ENCODE results near the gene CACNB1.
"Not testable (repeated sequence)": the region's sequence is repeated elsewhere in the genome, so short reads cannot be mapped to it uniquely, and the experiment has no call there.

Gene CACNB1

DNA sequence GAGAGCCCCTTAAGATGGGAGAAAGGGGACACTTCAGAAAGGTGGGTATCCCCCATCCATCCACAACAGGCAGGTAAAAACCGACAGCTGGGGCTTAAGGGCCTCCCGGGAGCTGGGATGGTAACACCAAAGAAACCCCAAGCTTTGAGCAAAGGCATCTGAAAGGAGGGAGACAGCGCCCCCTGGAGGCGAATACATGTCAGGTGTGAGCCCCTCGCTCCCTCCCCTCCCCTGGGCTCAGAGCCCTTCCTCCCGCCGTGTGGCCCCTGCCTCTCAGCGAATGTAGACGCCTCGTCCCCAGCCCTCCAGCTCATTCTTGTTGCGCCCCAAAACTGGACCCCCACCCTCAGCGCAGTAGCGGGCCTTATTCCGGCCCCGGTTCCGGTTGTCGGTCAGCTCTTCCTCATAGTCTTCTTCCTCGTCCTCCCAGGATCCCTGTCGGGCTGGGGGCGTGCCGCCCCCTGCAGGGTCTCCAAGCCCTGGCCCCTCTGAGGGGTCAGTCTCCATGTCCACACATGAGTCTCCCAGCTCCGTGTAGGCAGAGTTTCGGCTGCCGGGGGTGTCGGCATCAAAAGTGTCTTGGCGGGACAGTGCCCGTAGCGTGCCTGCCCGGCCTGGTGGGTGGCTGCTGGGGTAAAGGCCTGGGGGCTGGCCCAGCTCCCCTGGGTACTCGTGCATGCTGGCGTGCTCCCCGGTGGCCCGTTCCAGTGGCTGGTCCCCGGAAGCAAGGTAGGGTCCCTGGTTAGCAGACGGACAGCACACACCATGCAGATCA lies 22.4 kb downstream of the CACNB1 start:
- peak; percentile 50 for DNase-seq (ENCODE audit: low spot score)

DNA sequence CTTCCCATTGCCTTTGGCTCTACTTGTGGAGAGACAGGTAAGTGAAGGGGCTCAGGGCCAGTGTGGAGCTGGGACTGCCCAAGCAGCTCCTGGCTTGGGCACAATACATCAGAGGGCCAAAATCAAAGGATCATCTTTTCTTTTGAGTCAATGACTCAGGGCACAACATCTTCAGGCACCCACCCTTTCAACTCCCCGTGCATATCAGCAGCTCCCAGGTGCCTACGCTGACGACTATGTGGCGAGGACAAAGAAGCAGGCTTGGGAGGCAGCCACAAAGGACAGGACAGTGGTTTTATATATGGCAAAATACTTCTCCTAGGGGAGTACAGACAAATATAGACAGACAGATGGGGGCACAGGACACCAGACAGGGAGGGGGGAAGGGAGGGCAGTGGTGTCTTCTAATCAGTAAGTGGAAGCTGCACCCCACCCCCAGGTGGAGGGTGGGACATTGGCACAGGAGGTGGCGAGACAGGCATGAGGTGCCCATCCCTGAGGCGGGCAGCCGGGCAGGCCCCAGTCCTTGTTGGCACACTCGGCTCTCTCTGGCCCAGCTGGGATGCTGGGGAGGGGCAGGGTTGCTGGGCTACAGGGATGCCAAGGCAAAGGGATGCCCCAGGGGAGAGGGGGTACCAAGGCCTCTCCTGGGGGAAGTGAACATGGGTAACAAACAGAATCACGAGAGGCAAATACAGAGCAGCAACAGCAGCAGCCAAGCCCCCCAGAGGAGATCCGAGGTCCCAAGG lies 23.8 kb downstream of the CACNB1 start:
- no peak for DNase-seq (ENCODE audit: low spot score)

- DNase-seq (ENCODE audit: low spot score): no peak
Observed at GRCh38 chr17:39173080-39173479, 24.4 kb downstream of the CACNB1 start.

GRCh38 chr17:39171933-39172332 lies 25.5 kb downstream of the CACNB1 start:
- no peak for DNase-seq (ENCODE audit: low spot score)

DNA sequence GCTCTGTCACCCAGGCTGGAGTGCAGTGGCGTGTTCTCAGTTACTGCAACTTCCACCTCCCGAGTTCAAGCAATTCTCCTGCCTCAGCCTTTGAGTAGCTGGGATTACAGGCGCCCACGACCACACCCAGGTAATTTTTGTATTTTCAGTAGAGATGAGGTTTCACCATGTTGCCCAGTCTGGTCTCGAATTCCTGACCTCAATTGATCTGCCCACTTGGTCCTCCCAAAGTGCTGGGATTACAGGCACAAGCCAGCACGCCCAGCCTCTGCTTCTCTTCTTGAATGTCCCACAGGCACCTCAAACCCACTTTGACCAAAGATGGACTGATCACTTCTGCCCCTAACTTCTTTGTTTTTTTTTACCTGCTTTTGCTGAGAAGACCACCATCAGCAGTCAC lies 26.9 kb downstream of the CACNB1 start:
- no peak for DNase-seq (ENCODE audit: low spot score)

DNA sequence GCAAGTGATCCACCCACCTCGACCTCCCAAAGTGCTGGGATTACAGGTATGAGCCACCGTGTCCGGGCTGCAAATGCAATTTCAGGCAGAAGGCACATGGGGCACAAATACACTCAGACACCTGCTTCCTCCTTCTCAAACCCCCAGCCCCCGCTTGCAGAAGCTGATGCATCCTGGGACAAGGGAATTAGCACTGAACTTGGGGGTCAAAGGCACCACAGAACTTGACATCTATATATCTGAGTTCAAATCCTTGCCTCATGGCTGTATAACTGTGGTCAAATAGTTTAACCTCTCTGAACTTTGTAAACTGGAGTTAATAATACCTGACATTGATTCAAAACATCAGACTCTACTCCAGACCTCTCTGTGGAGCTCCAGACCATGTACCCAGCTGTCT lies 27.4 kb downstream of the CACNB1 start:
- DNase-seq (ENCODE audit: low spot score): no peak

GRCh38 chr17:39169518-39169917 lies 28.0 kb downstream of the CACNB1 start:
- DNase-seq (ENCODE audit: low spot score): no peak

GRCh38 chr17:39169101-39169500 lies 28.4 kb downstream of the CACNB1 start:
- DNase-seq (ENCODE audit: low spot score): no peak

GRCh38 chr17:39168503-39168902 lies 29.0 kb downstream of the CACNB1 start:
- DNase-seq (ENCODE audit: low spot score): not testable (repeated sequence)

DNA sequence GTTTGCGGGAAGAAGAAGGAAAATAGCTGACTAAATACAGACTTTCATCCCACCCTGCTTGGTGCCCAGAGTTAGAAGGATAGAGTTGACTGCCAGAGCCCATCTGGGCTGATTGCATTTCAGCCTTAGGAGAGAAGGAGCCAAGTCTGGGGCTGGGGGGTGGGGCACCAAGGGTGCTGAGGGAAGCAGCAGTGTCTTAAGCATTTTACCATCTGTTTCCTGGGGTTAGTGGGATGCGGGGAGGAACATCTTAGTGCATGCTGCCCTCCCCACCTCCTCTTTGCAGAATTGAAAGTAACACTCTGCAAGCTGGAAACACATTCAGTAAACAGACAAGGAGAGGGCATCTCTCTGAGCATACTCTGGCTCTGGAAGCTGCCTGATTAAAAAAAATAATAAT lies 30.0 kb downstream of the CACNB1 start:
- DNase-seq (ENCODE audit: low spot score): no peak

DNA sequence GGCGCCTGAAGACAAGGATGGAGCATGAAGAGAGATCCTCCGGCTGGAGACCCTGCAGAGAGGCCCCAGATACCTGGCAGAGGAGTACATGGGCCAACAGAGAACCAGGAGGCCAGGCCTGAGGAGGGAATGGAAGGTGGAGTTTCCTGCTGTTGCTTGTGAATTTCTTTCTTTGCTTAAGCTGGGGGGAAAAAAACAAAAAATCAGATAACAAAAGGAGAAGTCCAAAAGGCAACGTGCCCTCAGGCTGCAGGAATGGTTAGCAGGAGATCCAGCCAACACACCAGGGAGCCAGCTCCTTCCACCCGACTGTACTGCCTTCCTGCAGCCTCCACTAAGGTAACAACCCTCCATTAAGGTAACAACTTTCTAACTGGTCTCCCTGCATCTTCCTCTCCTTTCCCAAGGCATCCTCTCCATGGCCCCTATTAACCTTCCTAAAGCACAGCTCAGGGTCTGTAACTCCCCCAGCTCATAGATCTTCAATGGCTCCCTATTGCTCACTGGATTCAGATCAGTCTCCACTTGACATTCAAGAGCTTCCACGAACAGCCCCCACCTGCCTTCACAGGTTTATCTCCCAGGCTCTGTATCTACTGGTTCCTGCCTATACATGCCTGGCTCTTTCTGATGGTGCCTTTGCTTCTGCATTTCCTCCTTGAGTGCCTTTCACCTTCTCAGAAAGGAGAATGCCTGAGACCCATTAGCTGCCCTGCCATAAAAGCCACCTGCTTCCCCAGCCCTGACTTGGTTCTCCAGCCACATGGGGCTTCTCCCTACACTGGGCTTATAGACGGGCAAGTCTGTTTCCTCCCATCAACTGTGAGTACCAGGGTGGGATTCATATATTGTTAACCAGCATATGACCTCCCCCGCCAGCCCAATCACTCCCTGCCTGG lies 30.8 kb downstream of the CACNB1 start:
- DNase-seq (ENCODE audit: low spot score): no peak

DNA sequence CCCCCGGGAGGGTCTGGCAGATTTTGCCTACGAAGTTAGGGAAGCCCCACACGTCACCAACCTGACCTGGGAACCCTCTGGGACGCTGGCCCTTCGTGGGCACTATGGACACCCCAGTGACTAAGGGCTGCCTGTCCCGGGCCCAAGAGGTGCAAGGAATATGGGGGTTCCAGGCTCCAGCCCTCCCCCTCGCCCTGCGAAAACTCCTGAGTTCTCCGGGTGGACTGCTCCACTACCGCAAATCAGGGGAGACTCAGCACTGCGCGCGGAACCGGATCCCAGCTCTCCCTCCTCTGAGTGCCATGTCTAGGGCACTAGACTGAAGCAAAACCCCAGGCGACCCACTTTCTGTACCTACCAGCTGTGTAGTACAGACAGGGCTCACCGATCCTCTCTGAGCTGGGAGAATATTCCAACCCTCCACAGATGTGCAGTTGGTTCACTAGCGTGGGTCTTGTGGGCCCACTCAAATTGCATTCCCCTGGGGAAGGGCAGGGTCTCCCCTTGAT lies 31.6 kb downstream of the CACNB1 start, which contains the start of gene ARL5C:
Gene ARL5C (minus strand): TSS at position 321 of the 509 bp plus-strand sequence. CDS start 401 bp downstream, outside the sequence.
- no peak for DNase-seq (ENCODE audit: low spot score)

DNA sequence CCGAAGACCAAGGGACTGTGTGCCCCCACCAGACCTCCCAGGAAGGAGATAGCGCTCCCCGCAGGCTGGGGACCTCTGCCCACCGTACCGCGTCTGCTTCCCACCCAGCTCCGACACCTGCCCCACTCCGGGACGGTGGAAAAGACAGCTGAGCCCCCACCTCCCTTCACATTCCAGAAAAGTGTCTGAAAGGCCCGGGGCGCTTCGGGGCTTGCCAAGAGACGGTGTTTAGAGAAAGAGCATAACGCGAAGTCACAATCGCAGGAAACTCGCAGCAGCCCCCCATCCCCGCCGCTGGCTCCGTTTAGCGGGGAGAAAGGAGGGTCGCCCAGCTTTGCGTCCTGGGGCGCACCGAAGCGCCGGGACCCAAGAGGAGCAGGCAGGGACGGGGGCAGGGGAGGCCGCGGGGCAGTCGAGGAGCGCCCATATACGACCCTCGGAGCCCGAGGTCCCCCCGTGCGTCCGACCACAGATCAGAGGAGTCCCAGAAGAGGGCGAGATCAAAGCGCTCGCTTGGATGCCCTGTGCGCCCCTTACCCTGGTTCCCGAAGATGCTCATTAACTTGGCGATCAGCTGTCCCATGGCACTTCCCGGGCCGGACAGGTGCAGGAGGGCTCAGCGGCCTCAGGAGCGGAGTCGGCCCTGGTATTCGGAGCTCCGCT lies 32.2 kb downstream of the CACNB1 start:
- DNase-seq (ENCODE audit: low spot score): no peak

- peak; percentile 80 for DNase-seq (ENCODE audit: low spot score)
Observed at GRCh38 chr17:39164675-39165143, 32.8 kb downstream of the CACNB1 start.

DNA sequence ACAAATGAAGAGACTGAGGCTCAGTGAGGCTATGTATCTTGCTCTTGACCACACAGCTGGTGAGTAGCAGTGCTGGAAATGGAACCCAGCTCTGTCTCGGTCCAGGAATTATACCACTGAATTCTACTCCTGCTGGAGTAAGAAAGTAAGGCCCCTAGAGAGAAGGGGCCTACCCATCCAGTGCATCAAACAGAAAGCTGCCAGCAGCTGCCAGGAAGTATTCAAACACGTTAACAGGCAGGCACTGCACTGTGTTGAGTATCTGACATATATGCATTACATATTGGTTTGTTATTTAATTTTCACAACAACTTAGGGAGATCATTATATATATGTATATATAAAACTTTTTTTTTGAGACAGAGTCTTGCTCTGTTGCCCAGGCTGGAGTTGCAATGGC lies 35.5 kb downstream of the CACNB1 start:
- no peak for DNase-seq (ENCODE audit: low spot score)

- no peak for DNase-seq (ENCODE audit: low spot score)
Observed at GRCh38 chr17:39158623-39159022, 38.8 kb downstream of the CACNB1 start.

DNA sequence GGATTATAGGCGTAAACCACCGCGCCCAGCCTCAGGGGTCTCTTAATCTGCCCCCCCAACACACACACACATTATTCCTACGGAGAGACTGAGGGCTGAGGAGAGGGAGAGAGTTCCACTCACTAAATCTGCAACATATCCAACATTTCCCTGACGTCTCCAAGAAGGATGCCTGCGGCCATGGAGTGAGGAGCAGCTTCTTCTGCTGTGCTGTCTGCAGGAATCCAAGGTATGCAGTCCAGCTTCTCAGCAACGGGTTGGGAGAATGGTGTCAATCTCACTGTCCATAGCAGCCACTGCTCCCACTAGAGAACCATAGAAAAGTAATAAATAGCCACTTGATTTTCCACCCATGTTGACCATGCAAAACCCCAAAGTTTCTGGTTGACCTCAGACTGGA lies 41.0 kb downstream of the CACNB1 start:
- DNase-seq (ENCODE audit: low spot score): no peak

- DNase-seq (ENCODE audit: low spot score): no peak
Observed at GRCh38 chr17:39155654-39156053, 41.8 kb downstream of the CACNB1 start.

- peak; percentile 91 for DNase-seq (ENCODE audit: low spot score)
Observed at GRCh38 chr17:39153599-39154051, 43.8 kb downstream of the CACNB1 start.

GRCh38 chr17:39151943-39152818 lies 45.3 kb downstream of the CACNB1 start:
- no peak for DNase-seq (ENCODE audit: low spot score)
